GM13976 (cell line): ENCODE measurements around the gene EHMT1.

ENCODE experiments used
- DNase-seq: peaks from one replicate; pipeline ENCODE4 v3.0.0; 2012; ENCODE audit warnings: low spot score
- CTCF ChIP-seq: IDR thresholded peaks from 2 replicates; pipeline ENCODE4 v1.5.1; 2012; ENCODE audit warnings: borderline replicate concordance, mild to moderate bottlenecking; ENCODE audit not compliant: insufficient read depth; ENCODE audit errors: extremely low read depth, missing control alignments, control extremely low read depth
- in situ Hi-C: fragments of 300-500 bp; cut with MboI; formaldehyde crosslinking; loops from one replicate; pipeline ENCODE4 v1.12.0; 2022; ENCODE audit warnings: low sequenced_read_pairs, mixed read lengths, inconsistent platforms; ENCODE audit not compliant: unreplicated experiment

Gene EHMT1

GRCh38 chr9:137646341-137646740 is 27.5 kb downstream of the EHMT1 start:
- DNase-seq = no peak
- in situ Hi-C loops = no loop called here
- no peak for TF ChIP-seq CTCF

GRCh38 chr9:137647096-137647714 is 28.4 kb downstream of the EHMT1 start:
- TF ChIP-seq CTCF = no peak
- no peak for DNase-seq
- in situ Hi-C loops = no loop called here

- no peak for DNase-seq
- in situ Hi-C loops = no loop called here
- no peak for TF ChIP-seq CTCF
Measured at GRCh38 chr9:137648396-137648795, 29.6 kb downstream of the EHMT1 start.

GRCh38 chr9:137649553-137649952 is 30.7 kb downstream of the EHMT1 start:
- DNase-seq = no peak
- TF ChIP-seq CTCF = no peak
- in situ Hi-C loops = no loop called here

- in situ Hi-C loops = no loop called here
Measured at GRCh38 chr9:137650259-137650658, 31.5 kb downstream of the EHMT1 start.

GRCh38 chr9:137650779-137651178 is 32.0 kb downstream of the EHMT1 start:
- in situ Hi-C loops = no loop called here
- no peak for DNase-seq
- TF ChIP-seq CTCF = no peak

More at GRCh38 chr9:137650259-137650658, 31.5 kb downstream of the EHMT1 start:
- no peak for TF ChIP-seq CTCF
- DNase-seq = no peak
